Effector memory CD8-positive, alpha-beta T cell (primary cell): ENCODE results near the gene CTCFL.
A peak's percentile ranks its signal among the peaks of the same experiment; 100 is the strongest.
"Not testable (repeated sequence)": the region's sequence is repeated elsewhere in the genome, so short reads cannot be mapped to it uniquely, and the experiment has no call there.

Experiments
- ATAC-seq: fragments of 150-1000 bp; cut with Tn5 transposase; replicated peaks from 2 replicates; pipeline ENCODE4 v1.10.0; 2021; ENCODE audit warnings: mild to moderate bottlenecking, moderate library complexity
- DNase-seq, 3 experiments: peaks; one replicate each; pipeline ENCODE4 v3.0.0; 2021
- H3K27ac Mint-ChIP-seq, 2 donors: one replicate each; pipeline ENCODE4 v1.8.0; 2022; ENCODE audit warnings: mild to moderate bottlenecking in 2 of 2, mixed read lengths in 2 of 2, moderate library complexity in 2 of 2
- H3K27me3 Mint-ChIP-seq, 2 donors: one replicate each; pipeline ENCODE4 v1.8.0; 2022; ENCODE audit warnings: mixed read lengths in 2 of 2
- H3K36me3 Mint-ChIP-seq: one replicate; pipeline ENCODE4 v1.8.0; 2022; ENCODE audit warnings: mild to moderate bottlenecking, moderate library complexity, mixed read lengths; ENCODE audit not compliant: insufficient read depth
- H3K4me1 Mint-ChIP-seq, 2 donors: one replicate each; pipeline ENCODE4 v1.8.0; 2022; ENCODE audit warnings: low read depth in 2 of 2, mixed read lengths in 2 of 2
- H3K4me3 Mint-ChIP-seq, 2 donors: one replicate each; pipeline ENCODE4 v1.8.0; 2022; ENCODE audit warnings: mild to moderate bottlenecking in 2 of 2, mixed read lengths in 2 of 2, moderate library complexity in 2 of 2
- H3K9me3 Mint-ChIP-seq, 2 donors: one replicate each; pipeline ENCODE4 v1.8.0; 2022; ENCODE audit warnings: mixed read lengths in 2 of 2

The CTCFL gene

DNA sequence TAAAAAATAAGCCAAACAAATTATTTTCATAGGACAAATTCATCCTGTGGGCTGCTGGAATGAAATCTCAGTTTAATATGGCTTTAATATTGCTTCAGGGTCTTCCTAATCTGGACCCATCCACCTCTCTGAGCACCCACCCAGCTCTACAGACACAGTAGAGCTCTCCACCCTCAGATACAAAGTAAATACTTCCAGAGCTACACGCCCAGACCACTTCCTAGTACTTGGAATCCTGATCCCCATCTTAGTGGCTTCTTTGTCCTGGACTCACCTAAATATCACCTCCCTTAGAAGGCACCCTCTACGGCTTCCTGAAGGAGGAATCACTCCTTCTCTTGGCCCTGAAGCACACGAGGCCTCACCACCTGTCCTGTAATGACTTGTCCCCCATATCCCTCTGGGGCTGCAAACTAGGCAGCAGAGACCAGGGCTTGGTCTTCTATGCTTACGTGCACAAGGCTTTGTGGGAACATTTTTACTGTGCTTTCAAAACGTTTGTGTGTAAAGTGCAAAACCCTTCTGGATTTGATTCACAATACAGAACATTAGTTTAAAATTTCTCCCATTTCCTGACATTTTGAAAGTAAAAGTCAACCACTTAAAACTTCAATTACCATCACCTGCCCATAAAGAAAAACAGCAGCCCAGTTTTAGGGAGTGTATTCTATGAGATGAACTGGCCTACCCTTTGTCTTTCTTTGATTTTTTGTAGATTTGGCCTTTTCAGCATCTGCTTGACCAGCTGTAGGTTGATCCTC, 2.4 kb downstream of the CTCFL start:
- no peak for ATAC-seq
- no peaks in the 10 kb centered on the region for H3K27me3 Mint-ChIP-seq
- H3K9me3 Mint-ChIP-seq, result no peaks in the 10 kb centered on the region
- DNase-seq, result no peak
- peaks cover 0 to 2% of the 10 kb centered on the region in 2 donors for H3K4me1 Mint-ChIP-seq
- H3K36me3 Mint-ChIP-seq, result no peaks in the 10 kb centered on the region
- no peak overlapping the region for H3K27ac Mint-ChIP-seq
- H3K4me3 Mint-ChIP-seq, result no peak overlapping the region

DNA sequence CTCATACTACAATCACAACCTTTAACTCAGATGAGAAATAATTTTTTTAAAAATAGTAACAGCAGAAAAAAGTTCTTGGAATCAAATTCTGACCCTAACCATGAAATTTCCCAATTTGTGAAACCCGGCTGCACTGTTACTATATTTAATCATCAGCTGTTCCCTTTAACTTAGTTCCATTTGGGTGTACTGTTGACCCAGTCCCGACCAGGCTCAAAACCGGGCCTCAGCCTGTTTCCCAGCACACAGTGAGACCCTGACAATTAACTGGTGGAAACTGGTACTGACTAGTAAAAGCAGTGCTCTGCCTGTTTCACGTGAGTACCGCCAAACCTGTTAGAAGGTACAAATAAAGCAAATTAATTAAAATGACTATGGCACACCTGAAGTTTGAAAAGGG, 7.0 kb downstream of the CTCFL start:
- Mint-ChIP-seq H3K4me1 (peaks cover 0 to 2% of the 10 kb centered on the region in 2 donors), H3K27ac (no peak overlapping the region), H3K27me3 (peaks cover 0 to 23% of the 10 kb centered on the region in 2 donors), H3K36me3 (no peaks in the 10 kb centered on the region), H3K4me3 (no peak overlapping the region), H3K9me3 (no peaks in the 10 kb centered on the region)
- DNase-seq (no peak), ATAC-seq (no peak)

DNA sequence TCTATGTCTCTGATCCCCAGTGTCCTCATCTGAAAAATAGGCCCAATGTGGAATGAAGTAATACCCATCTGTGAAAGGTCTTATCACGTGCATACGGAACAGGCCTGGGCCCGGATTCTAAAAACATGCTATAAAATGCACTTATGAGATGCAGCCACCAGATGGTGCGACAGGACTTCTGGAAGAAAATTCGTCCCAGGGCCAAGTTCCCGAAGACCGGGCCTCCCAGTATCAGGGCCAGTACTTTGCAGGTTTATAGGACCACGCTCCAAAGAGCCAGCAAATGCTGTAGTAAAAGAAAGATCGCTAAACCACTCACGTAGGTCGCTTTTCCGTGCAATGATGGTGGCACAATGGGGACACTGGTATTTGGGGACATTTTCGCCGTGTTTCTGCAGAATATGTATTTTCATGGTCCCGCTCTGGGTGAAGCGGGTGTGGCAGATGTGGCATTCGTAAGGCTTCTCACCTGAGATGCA, 10.6 kb downstream of the CTCFL start:
- Mint-ChIP-seq H3K27ac (no peak overlapping the region), H3K9me3 (no peaks in the 10 kb centered on the region), H3K36me3 (no peaks in the 10 kb centered on the region), H3K27me3 (peaks cover 8 to 44% of the 10 kb centered on the region in 2 donors), H3K4me3 (no peak overlapping the region), H3K4me1 (no peaks in the 10 kb centered on the region)
- DNase-seq (peak in 1 of 3 experiments; percentile 8), ATAC-seq (no peak)

DNA sequence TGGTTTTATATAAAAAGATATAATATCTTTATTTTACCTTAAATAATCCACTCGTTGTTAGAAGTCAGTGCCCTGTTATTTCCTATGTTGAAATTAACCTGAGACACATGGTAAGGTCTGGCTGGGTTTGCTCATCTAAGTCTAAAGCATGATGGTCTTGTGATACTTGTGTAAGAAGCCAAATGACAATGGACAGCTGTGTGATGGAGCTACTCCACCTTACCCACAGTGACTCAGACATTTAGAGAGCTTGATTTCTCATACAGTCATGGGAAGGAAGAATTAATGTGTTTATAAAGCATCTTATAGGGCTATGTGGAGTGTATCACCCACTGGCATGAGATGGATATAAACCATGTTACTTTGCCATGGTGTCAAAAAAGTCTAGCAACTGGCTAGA, 11.7 kb downstream of the CTCFL start:
- no peak overlapping the region for H3K27ac Mint-ChIP-seq
- H3K27me3 Mint-ChIP-seq, result peaks cover 8 to 55% of the 10 kb centered on the region in 2 donors
- no peaks in the 10 kb centered on the region for H3K4me1 Mint-ChIP-seq
- ATAC-seq (no peak), DNase-seq (no peak)
- no peak overlapping the region for H3K4me3 Mint-ChIP-seq
- H3K9me3 Mint-ChIP-seq, result no peaks in the 10 kb centered on the region
- H3K36me3 Mint-ChIP-seq, result no peaks in the 10 kb centered on the region

DNA sequence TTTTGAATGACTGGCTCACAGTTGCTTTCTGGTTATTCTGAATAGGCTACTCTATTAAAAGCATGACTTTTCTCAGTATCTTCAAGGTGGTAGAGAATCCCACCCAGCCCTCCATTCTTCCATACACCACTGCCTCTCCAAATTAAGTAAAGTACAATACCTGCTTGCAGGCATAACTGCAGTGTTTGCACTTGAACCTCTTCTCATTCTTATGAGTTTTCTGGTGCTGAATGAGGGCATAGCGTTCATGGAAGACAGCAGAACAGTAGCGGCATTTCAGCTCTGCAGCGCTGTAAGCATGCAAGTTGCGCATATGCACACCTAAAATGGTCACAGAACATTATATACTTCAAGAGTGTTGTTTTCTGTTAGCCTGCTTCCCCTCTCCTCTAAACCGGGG, 12.5 kb downstream of the CTCFL start:
- ATAC-seq (no peak), DNase-seq (no peak)
- H3K4me1 Mint-ChIP-seq, result no peaks in the 10 kb centered on the region
- H3K4me3 Mint-ChIP-seq, result no peak overlapping the region
- no peaks in the 10 kb centered on the region for H3K9me3 Mint-ChIP-seq
- H3K36me3 Mint-ChIP-seq, result peaks cover under 1% of the 10 kb centered on the region
- no peak overlapping the region for H3K27ac Mint-ChIP-seq
- peaks cover 8 to 55% of the 10 kb centered on the region in 2 donors for H3K27me3 Mint-ChIP-seq

DNA sequence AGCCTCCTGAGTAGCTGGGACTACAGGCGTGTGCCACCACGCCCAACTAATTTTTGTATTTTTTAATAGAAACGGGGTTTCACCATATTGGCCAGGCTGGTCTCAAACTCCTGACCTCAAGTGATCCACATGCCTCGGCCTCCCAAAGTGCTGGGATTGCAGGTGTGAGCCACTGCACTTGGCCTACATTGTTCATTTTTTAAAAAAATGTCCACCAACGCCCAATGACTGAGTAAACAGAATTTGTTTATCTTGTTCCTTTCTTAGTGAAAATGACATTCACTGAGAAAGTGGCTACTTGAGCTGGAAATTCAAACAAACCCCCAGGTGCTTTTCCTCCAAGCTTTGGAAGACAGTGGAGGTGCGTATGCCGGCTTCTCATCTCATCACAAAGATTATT, 13.2 kb downstream of the CTCFL start:
- not testable (repeated sequence) for H3K27ac Mint-ChIP-seq, H3K4me1 Mint-ChIP-seq, H3K4me3 Mint-ChIP-seq, DNase-seq, ATAC-seq, H3K36me3 Mint-ChIP-seq, H3K9me3 Mint-ChIP-seq
- peaks cover 8 to 49% of the 10 kb centered on the region in 2 donors for H3K27me3 Mint-ChIP-seq

DNA sequence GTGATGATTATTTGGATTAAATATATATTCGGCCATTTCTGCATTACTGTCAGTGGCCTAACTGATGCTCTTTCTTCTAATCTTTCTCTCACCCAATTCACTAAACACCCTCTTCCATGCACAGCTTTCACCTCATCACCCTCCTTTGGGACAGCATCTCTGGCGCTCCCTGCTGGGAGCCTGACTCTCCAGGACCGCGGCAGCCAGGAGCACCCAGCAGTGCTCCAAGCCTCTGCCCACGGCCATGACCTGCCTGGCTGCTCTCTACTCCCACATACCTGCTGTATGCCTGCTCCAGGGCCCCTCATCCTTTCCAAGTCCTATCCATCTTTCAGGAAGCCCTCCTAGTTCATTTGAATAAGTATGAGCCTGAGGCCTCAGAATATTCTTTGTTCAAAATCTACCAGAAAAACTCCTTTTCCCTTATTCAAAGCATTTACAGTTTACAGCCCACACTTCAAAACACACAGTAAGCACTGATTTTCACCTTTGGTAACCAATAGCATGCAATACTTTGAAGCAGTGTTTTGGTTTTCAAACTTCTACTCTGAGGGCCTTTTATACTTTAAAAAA, 15.2 kb downstream of the CTCFL start:
- no peaks in the 10 kb centered on the region for H3K9me3 Mint-ChIP-seq
- DNase-seq (no peak), ATAC-seq (no peak)
- H3K4me3 Mint-ChIP-seq, result no peak overlapping the region
- peaks cover 8 to 41% of the 10 kb centered on the region in 2 donors for H3K27me3 Mint-ChIP-seq
- no peaks in the 10 kb centered on the region for H3K4me1 Mint-ChIP-seq
- H3K27ac Mint-ChIP-seq, result no peak overlapping the region
- H3K36me3 Mint-ChIP-seq, result peaks cover 3% of the 10 kb centered on the region

DNA sequence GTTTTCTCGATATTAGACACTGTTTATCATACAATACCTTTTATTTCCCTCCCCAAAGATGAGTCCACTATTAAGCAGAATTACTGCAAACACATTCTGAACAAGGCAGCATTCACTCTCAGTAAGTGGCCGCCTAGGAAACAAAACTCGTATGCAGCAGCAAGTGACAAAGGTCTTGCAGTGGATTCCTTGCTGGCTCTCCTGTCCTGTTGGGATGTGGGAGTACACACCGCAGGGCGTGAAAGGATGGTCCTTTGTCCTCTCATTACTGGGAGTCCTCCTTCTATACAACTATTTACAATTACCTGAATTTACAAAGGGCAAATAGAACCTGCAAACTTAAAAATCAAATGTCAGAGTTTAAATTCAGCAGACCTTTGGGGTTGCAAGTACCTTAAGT, 16.1 kb downstream of the CTCFL start:
- Mint-ChIP-seq H3K4me3 (no peak overlapping the region), H3K9me3 (no peaks in the 10 kb centered on the region), H3K36me3 (peaks cover 3% of the 10 kb centered on the region), H3K4me1 (no peaks in the 10 kb centered on the region), H3K27me3 (peaks cover 8 to 35% of the 10 kb centered on the region in 2 donors), H3K27ac (no peak overlapping the region)
- ATAC-seq (no peak), DNase-seq (no peak)

DNA sequence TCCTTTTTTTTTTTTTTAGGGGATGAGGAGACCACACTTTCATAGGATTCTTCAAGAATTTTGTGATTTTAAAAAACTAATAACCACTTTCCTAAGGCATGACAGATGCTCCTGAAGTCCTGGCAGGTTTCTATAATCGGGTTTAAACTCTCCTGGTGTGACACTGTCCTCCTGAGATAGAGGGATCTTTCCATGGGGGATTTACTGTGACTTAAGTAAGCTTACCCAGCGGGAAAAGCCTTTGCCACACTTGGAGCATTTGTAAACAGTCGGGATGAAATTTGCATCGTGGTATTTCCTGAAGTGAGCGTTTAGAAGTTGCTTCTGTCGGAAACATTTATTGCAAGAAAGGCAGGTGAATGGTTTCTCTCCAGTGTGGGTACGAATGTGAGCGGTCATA, 16.6 kb downstream of the CTCFL start:
- no peaks in the 10 kb centered on the region for H3K4me1 Mint-ChIP-seq
- no peak for ATAC-seq
- peaks cover 8 to 39% of the 10 kb centered on the region in 2 donors for H3K27me3 Mint-ChIP-seq
- no peak for DNase-seq
- H3K27ac Mint-ChIP-seq, result no peak overlapping the region
- no peak overlapping the region for H3K4me3 Mint-ChIP-seq
- peaks cover 3% of the 10 kb centered on the region for H3K36me3 Mint-ChIP-seq
- no peaks in the 10 kb centered on the region for H3K9me3 Mint-ChIP-seq

DNA sequence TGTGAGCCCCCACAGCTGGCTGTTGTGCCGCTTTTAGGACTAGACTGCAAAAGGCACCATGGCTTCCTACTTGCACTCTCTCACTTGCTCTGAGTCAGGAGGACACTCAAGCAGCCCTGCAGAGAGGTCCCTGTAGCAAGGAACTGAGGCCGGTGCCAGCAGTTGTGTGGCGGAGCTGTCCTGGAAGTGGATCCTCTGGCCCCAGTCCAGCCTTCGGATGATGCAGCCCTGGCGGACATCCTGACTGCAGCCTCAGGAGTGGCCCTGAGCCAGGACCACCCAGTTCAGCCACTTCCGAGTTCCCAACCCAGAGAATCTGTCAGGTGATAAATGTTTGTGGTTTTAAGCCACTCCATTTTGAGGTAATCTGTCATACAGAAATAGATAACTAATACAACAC, 17.5 kb downstream of the CTCFL start:
- no peak for DNase-seq

DNA sequence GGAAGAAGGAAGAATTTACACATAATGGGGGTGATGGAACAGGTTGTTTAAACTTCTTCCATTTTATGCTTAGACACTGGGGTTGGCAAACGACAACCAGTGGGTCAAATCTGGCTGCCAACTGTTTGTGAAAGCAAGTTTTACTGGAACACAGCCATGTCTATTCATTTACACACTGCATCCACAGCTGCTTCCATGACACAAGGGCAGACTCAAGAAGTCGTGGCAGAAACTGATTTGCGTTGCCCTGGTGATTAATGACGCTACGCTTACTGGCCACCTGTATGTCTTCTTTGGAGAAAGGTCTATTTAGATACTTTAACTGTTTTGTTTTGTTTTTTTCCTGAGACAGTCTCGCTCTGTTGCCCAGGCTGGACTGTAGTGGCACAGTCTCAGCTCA, 19.0 kb downstream of the CTCFL start:
- no peaks in the 10 kb centered on the region for H3K4me1 Mint-ChIP-seq
- H3K27me3 Mint-ChIP-seq, result peaks cover 28 to 55% of the 10 kb centered on the region in 2 donors
- H3K4me3 Mint-ChIP-seq, result no peak overlapping the region

More for the DNA sequence above, 17.5 kb downstream of the CTCFL start:
- Mint-ChIP-seq H3K36me3 (peaks cover 3% of the 10 kb centered on the region), H3K27me3 (peaks cover 13 to 48% of the 10 kb centered on the region in 2 donors), H3K4me3 (no peak overlapping the region), H3K4me1 (no peaks in the 10 kb centered on the region), H3K9me3 (no peaks in the 10 kb centered on the region), H3K27ac (no peak overlapping the region)
- ATAC-seq, result no peak

DNA sequence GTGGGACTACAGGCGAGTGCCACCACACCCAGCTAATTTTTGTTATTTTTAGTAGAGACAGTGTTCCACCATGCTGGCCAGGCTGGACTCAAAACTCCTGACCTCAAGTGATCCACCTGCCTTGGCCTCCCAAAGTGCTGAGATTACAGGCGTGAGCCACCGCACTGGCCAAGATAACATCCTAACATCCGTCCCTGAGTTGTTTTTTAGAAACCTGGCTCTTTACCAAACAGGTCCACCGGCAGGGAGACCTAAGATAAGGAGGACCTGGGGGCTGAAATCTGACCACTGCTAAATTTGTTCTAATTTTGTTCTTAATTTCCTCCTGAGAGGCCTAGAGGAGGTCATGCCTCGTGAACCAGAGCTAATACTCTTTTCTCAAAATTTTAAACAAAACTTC, 20.5 kb downstream of the CTCFL start:
- peaks cover 33 to 56% of the 10 kb centered on the region in 2 donors for H3K27me3 Mint-ChIP-seq
- peaks cover 3% of the 10 kb centered on the region for H3K36me3 Mint-ChIP-seq
- no peak overlapping the region for H3K4me3 Mint-ChIP-seq
- H3K9me3 Mint-ChIP-seq, result no peaks in the 10 kb centered on the region
- ATAC-seq (no peak), DNase-seq (no peak)
- H3K27ac Mint-ChIP-seq, result no peak overlapping the region
- H3K4me1 Mint-ChIP-seq, result no peaks in the 10 kb centered on the region

More for the DNA sequence above, 19.0 kb downstream of the CTCFL start:
- H3K36me3 Mint-ChIP-seq, result peaks cover 3% of the 10 kb centered on the region
- ATAC-seq (no peak), DNase-seq (no peak)
- no peaks in the 10 kb centered on the region for H3K9me3 Mint-ChIP-seq
- no peak overlapping the region for H3K27ac Mint-ChIP-seq

DNA sequence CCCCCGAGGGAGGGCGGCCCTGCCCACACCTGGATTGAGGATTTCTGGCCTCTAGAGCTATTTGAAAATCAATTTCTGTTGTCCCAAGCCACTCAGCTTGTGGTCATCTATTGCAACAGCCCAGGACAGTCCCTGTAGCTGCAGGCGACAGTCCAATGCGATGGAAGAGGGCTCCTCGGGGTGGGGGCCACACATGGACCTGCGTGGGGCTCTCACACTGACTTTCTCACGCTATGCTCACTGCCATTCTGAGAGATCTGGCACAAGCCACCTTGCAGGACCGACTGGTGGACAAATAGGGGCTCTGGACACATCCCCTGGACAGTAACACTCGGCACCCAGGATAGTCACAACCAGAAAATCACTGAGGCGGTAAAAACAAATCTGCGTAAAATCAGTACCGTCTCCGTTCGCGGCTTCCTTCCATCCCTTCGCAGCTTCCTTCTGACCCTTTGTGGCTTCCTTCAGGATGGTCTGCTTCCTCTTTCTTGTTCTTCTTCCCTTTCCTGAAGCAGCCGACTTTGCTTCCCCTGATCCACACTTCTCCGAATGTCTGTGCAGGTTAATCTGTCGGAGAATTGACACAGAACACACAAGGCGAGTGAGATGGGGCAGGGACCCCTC, 21.8 kb downstream of the CTCFL start:
- DNase-seq (no peak), ATAC-seq (no peak)
- Mint-ChIP-seq H3K27ac (peak overlapping the region in 1 of 2 donors; percentile 5), H3K4me1 (peaks cover 5% of the 10 kb centered on the region in 2 donors), H3K27me3 (peaks cover 39 to 52% of the 10 kb centered on the region in 2 donors), H3K9me3 (no peaks in the 10 kb centered on the region), H3K4me3 (no peak overlapping the region), H3K36me3 (peaks cover 3% of the 10 kb centered on the region)

DNA sequence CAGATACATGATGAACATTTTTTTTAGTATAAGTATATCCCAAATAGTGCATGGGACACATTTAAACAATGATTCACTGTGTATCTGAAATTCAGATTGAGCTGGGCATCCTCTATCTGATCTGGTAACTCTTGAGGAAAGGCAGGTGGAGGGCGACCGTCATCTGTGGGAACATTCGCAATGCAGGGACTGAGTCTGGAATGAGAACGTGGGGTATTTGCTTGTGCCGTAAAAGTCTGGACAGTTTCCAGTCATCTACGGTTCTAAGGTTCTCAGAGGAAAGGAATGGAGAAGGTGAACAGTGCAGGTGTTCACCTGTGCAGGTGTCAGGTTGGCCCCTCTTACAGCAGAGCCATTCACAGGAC, 22.6 kb downstream of the CTCFL start:
- Mint-ChIP-seq H3K27ac (no peak overlapping the region), H3K9me3 (no peaks in the 10 kb centered on the region), H3K36me3 (peaks cover 1% of the 10 kb centered on the region), H3K4me3 (no peak overlapping the region), H3K27me3 (peaks cover 41 to 55% of the 10 kb centered on the region in 2 donors), H3K4me1 (peaks cover 5% of the 10 kb centered on the region in 2 donors)
- no peak for ATAC-seq
- DNase-seq, result no peak
